Stimulated activated CD8-positive, alpha-beta memory T cell treated with anti-CD3 and anti-CD28 coated beads, Interleukin-12 subunit alpha, Interleukin-12 subunit beta, amount 100 ng/mL, for 4 hours (primary cell): ENCODE data around the gene ITLN1.
"Not testable (repeated sequence)": the region's sequence is repeated elsewhere in the genome, so short reads cannot be mapped to it uniquely, and the experiment has no call there.

ENCODE experiments used
- DNase-seq: peaks from one replicate; pipeline ENCODE4 v3.0.0-alpha.2; 2020; ENCODE audit warnings: low read depth

ITLN1 gene

DNA sequence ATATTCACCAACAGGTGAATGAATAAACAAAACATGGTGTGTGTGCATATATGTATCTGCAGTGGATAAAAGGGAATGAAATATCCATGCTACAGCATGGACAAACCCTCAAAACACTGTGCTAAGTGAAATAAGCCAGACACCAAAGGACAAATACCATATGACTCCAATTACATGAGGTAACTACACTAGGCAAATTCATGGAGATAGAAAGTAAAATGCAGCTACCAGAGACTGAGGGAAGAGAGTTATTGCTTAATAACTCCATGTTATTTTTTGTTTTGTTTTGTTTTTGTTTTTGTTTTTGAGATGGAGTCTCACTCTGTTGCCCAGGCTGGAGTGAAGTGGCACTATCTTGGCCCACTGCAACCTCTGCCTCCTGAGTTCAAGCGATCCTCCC, 2.4 kb downstream of the ITLN1 start:
- no peak for DNase-seq

DNA sequence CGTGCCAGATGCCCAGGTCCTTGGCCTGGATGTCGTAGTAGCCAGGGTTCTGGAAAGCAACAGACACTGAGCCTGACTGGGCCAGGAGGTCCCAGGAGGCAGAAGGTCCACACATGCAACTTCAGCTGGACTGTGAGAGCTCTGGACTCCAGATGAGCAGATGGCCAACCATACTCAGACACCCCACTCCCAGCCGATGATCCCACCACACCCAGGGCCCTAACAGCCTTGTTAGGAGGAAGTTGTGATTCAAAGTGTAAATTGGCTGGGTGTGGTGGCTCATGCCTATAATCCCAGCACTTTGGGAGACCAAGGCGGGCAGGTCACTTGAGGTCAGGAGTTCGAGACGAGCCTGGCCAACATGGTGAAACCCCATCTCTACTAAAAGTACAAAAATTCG, 3.7 kb downstream of the ITLN1 start:
- not testable (repeated sequence) for DNase-seq

DNA sequence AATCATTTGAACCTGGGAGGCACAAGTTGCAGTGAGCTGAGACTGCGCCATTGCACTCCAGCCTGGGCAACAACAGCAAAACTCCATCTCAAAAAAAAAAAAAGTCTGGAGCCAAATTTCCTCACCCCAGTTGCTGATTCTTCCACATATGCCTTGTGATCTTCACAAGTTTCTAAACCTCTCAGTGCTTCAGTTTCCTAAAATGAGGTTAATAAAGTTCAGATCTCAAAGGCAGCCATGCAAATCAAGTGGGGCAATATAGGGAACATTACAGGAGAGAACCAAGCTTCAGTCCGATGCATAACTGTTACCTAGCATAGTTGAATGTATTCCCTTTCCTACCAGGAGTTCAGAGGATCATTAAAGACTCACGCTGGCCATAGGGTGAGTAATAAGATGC, 4.8 kb downstream of the ITLN1 start:
- DNase-seq = no peak

DNA sequence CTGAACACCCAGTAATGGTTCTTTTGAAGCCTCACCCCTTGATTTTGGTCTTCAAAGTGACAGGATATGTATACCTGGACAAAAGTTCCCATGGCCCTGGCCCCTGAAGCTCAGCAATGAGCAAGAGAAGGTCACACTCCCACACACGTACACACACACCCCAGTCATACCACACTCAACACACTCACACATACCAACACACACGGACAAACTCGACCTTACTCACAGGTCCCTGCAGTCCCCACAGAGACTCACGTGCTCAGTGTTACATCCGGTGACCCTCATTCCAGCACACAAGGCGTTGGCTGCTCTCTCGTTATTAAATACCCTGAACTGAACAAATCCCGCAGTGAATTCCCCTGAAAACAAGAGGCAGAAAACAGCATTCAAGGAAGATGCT, 5.9 kb downstream of the ITLN1 start:
- DNase-seq = no peak

DNA sequence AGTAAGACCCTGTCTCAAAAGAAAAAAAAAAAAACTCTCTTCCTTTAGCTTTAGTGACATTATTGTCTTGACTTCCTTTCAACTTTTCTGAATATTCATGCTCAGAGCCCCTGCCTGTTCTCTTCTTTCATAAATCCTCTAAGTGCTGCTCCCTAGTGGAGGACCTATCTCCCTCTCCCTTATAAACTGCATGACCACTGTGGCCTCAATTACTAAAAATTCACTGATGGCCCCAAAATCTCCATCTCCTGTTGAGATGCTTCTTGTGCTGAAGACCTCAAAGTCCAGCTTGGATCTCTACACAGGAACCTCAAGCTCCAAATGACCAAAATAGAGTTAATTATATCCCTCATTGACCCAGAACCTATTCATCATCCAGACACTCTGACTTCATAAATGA, 7.8 kb downstream of the ITLN1 start:
- DNase-seq = no peak

DNA sequence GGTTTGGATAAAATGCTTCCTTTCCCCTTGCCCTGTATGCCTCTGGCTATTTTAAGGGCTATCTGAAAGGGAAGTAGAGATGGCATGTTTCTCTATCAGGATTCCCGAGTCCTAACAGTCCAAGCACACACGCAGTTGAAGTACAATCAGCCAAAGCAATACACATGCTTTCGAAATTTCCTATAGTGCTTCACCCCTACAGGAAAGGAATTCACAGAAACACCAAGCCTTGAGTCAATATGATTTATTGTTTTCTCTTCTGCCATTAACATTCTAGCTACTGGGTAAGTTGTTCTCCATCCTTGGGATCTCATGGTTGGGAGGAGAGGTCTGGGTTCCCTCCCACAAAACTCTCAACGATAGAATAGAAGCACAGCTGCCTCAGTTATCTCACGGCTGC, 8.7 kb downstream of the ITLN1 start:
- no peak for DNase-seq

DNA sequence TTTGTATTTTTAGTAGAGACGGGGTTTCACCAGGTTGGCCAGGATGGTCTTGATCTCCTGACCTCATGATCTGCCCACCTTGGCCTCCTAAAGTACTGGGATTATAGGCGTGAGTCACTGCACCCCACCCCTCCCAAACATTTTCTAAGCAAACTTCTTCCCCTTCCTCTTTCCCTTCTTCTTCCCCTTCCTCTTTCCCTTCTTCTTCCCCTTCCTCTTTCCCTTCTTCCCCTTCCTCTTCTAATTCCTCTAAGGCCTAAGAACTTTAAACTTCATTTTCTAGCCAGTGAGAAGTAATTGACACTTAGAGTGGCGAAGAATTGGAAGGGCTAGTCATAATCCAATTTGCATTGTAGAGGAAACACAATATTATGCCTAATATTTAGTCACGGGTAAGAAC, 9.4 kb downstream of the ITLN1 start:
- not testable (repeated sequence) for DNase-seq

DNA sequence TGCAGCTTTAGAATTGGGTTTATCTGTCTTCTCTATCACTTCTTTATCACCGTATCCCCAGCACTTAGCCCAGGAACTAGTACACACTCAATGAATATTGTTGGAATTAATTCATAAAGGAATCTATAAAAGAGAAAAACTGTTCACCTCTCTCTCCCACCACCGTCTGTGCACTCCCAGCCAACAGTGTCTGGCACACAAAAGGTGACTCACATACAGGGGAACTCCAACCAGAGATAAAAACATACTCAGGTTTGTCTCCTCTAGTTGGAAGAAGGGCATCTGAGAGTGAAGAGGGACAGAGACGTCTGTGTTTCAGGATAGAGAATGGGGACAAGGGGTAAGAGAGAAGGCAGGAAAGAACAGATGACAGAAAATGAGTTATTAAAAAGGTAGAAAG, 10.0 kb downstream of the ITLN1 start:
- no peak for DNase-seq

DNA sequence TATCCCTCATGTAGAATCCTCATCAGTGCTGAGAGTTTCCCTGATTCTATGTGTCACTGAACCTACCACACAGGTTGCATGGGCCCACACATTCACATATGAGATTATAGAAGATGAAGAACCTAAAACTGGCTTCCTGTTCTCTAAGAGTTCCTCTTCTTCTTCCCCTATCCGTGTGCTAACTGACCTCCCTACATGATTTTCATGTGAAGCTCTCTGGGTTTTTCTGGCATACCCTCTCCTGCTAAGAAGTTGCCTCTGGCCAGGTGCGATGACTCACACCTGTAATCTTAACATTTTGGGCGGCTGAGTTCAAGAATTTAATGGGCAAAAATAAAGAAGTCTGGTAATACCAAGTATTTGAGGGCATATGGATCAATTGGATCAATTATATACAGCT, 16.8 kb downstream of the ITLN1 start:
- no peak for DNase-seq

DNA sequence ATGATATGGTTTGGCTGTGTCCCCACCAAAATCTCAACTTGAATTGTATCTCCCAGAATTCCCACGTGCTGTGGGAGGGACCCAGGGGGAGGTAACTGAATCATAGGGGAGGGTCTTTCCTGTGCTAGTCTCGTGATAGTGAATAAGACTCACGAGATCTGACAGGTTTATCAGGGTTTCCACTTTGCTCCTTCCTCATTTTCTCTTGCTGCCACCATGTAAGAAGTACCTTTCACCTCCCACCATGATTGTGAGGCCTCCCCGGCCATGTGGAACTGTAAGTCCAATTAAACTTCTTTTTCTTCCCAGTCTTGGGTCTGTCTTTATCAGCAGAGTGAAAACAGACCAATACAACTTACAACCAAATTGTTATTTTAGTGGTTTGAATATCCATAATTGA, 17.3 kb downstream of the ITLN1 start:
- not testable (repeated sequence) for DNase-seq

DNA sequence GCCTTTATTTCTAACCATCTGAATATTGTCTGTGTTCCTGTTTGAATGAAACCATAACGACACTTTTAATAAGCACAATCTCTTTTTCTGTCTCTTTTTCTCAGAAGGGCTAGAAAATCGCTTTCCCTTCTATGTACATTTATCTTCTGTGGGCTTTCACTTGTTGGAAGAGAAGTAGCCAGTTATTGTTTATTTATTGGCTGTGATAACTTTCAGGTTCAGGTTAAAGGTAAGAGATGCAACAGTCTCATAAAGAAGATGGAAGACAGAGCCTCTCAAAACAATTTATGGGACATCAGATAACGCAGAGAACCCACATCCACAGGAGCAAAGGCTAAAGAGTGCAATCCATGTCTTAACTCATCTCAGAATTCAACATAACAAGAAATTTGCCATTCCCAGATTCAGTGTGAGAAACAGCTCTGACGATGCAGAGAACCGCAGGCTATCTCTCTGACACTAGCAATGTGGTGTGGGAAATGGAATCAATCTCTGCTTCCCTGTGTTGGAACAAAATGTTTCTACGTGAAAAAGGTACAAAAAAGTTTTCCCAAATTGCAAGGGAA, 18.2 kb downstream of the ITLN1 start:
- no peak for DNase-seq

DNA sequence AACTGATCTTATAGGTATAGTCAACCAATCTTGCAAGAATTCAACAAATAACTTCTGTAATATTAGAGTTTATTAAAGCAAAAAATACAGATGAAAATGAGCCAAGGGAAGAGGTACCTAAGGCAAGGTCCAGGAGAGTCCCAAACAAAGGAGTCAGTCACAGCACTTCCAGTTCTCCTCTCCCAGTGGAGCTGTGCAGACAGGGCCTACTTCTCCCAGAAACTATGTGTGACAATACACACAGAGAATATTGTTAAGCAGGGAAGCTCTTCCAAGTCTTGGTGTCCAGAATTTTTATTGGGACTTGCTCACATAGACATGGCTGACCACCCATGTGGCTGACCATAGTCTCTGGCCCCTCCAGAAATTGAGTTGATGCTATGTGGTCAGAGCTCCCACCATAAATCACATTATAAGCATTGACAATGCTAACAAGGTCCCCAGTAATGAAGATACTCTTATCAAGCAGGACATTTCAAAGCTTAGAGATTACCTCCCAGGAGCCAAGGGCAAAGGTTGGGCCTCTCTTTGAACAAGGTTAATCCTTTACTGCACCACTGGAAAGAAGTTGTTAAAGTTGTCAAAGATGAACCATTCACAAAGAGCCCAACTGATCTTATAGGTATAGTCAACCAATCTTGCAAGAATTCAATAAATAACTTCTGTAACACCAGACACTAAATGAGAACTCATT, 18.8 kb downstream of the ITLN1 start:
- no peak for DNase-seq

DNA sequence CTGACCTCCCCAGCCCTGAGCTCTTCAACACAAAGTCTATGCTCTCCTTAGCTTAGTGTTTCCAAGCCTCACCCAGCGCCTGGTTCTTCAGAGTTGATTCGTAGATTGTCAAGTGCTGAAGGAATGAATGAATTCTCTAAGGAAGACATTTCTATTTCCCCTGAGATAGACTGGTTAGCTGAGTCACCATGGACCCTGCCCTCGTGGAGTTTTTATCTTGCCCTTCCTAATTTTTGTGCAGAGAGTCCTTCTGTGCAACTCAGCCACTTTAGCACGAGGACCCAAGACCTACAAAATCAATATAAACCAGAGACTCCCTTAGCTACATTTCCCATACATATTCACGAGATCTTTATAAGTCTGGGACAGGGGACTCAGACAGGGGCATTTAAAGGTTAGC, 19.6 kb downstream of the ITLN1 start:
- DNase-seq = no peak

DNA sequence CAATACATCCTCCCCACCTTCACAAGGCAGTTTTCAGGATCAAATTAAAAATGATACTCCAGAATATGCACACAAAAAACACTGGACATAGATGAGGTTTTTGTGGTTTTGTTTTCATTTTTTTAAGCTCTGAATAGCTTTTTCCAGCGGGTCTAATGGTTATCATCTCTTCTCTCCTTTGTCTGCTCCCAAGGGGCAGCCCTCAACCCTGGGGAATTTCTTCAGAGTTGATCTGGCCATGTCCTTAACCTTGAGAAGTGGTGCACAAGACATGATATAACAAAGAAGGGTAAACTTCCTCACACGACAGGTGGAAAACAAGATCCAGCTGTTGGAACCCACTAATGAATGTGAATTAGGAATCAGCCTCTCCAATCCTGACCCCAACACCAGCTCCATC, 20.8 kb downstream of the ITLN1 start:
- no peak for DNase-seq

DNA sequence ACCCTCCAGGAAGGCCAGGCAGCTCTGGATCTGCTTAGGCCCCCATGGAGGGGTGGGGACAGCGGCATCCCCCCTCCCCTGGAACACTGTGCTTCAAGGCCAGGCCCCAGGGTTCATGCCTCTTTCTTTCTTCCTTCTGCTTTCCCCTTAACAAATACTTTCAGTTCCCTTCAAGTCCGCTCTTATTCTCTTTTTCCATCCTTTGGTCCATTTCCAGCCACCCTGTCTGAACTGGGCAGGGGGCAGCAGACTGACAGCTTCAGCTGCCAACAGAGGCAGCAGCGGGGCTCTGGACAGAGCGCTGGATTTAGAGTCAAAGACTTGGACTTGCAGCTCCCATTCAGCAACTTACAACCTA, 21.2 kb downstream of the ITLN1 start:
- no peak for DNase-seq

DNA sequence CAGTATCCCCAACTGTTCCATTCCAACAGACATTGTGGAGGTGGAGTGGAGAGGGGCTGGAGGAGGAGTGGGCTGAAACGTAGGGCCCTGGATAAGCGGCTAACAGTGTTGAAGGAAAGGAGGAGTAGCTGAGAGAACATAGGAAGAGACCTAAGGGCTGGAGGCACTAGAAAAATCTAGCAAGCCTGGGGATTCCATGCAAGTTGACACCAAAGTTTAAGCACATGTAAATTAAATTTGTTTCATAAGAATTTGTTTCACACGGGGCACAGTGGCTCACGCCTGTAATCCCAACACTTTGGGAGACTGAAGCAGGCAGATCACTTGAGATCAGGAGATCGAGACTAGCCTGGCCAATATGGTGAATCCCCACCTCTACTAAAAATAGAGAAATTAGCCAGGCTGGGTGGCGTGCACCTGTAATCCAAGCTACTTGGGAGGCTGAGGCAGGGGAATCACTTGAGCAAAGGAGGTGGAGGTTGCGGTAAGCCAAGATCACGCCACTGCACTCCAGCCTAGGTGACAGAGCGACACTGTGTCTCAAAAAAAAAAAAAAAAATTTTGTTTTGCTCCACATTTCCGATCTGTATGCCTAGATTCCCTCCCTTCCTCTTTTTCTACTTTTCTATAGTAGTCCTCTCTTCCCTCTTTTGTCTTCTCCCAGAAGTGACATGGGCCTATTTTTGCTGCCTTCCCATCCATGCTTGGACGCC, 21.8 kb downstream of the ITLN1 start:
- DNase-seq = no peak

DNA sequence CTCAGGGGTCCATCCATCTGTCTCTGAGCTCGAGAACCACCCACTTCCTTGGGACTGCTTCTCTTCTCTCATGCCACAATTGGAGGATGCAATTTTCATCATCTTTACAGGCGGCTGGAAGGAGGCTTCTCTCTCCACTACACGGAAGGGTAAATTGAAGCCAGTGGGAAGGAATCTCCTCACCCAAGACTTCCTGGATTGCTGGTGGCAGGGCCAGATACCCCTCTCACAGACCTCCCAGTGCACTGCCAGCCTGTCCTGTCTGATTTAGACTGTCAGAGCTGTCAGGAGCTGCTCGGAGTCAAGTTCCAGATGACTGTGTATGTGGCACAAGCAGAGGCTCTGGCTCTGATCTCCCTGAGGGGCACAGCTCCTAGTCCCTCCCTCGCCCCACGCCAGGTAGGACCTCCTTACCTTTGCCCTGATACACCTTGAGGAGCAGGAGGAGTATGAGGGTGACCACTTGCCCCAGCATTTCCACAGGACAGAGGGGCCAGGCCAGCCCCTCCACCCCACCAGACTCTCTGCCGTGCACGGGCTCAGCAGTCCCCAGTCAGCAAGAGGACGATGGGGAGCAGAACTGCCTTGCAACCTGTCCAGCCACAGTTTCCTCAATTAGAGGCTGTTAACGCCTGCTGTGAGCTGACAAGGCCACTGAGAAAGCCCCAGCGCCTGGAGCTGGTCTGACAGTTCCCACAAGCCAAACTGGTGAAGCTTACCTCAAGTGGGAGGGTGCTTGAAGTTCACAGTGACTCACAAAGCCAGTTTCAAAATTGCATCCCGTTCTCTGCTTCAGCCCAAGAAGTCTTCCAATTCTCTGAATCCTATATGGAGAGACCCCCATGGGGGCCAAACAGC, 22.5 kb downstream of the ITLN1 start, which contains the start of gene CD244:
Gene CD244 (minus strand): TSS at position 685 of the 858 bp plus-strand sequence. CDS start 210 bp downstream, at position 475.
- DNase-seq = peak; percentile 55

DNA sequence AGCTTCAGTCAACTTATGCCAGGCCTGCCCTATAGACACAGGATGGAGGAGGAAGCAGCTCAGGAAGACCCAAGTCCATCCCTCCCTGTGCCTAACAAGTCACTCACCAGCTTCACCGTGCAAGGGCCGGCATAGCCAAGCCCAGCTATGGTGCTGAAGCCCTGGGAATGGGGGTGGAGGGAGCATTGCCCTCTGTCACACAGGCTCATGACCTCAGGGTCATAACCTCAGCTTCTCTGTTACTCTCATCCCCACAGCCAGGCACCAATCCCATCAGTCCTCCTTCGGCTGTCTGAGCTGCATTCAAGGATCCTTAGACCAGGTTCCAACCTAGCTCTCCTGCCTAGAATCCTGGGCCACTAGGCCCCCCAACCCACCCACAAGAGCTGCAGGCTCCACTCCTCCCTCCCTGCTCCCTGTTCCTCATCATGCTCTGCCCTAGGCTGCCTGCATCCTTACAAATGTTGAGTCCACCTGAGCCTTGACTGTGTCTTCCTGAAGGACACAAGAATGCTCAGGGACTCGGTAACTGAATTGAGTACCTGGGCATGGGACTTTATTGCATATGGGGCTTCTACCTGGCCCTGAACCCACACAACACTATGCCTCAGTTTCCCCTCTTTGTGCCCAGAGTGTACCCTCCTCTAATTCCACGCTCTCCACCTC, 24.0 kb downstream of the ITLN1 start:
- DNase-seq = no peak

DNA sequence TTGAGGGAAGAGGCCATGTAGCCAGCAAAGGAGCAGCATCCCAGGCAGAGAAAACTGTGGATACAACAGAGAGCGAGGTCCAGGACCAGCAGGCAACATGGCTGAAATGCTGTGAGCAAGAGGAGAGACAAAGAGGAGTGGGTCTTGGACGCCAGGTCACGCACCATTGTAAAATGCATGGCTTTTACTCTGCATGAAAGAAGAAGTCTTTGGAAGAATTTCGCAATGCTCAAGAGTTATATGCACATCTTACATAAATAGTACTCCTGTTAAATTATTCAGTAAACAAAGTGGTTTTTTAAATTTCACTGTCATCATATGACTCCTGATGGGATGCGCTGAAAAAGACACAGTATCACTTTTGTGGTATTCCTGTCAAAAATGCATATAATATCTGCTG, 25.8 kb downstream of the ITLN1 start:
- DNase-seq = no peak

DNA sequence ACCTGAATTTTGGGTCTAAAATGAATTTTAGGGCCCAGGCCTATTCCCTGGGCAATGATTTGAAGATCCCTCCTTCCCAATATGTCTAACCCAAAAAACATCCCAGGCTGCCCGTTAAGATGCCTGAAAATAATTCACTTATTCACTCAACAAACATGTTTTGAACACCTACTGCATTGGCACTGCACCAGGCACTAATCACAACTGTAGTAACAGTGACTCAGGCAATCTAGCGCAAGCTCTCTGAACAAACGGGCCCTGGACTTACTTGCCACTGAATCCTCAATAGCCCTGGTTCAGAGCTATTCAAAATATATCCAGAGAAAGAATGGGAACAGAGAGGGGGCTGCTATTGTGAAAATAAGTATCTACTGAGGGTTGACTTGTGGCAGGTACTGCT, 26.5 kb downstream of the ITLN1 start:
- no peak for DNase-seq

DNA sequence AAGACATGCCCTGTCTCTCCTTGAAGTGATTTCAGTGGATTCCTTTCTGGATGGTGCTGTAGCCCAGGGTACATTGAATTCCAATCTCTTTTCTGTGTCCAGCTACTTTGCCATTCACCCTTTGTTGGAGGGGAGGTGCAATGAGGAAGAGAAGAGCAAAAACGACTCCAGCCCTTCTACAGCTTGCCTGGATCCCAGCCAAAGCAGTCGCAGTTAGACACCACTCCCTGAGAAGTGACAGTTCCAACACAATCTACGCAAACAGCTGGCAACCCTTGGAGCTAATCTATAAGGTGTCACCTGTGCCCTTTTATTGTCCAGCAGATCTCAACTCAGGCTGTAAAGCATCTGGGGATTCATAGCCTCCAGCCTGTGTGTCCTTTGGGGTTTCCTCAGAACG, 26.9 kb downstream of the ITLN1 start:
- no peak for DNase-seq
